A549 (cell line): Measurements from ENCODE around the gene BCKDK. TPM values are rescaled to one million over a fixed set of nuclear protein-coding genes. Genes with fewer than 3 reads are reported as not detected.

ENCODE experiments used
- ATAC-seq, 2 experiments: fragments of 200-7000 bp in 1 of 2; fragments of >200 bp in 1 of 2; cut with Nextera tagmentation in 1 of 2; cut with Tn5 transposase in 1 of 2; 3 replicates each; pipeline versions ENCODE4 v1.8.0 to v1.9.1; 2018 to 2020; ENCODE audit warnings: mild to moderate bottlenecking in 1 of 2, moderate library complexity in 1 of 2
- CTCF ChIA-PET: fragments of 300-600 bp; sonication (Branson Sonifier 250); formaldehyde crosslinking; extraction: SDS; loops from one replicate; lab custom pipeline; 2021; ENCODE audit warnings: antibody characterized with exemption, inconsistent platforms; lab: Yijun Ruan, JAX
- POLR2A ChIA-PET: fragments of 350-600 bp; formaldehyde crosslinking; extraction: SDS; loops from one replicate; lab custom pipeline; 2021; ENCODE audit warnings: antibody characterized with exemption, inconsistent platforms; lab: Yijun Ruan, JAX
- DNase-seq, 2 experiments: peaks; one replicate each; pipeline versions ENCODE4 v3.0.0 to v3.0.0-alpha.2; 2011 to 2016; ENCODE audit warnings: low read depth in 1 of 2, low spot score in 1 of 2
- FAIRE-seq: peaks from 2 replicates; lab custom pipeline; 2011; peaks lifted over from hg19 to GRCh38; lab: Jason Lieb, UNC
- H3K27ac ChIP-seq, 2 experiments: fragments of >200 bp; sonication (Bioruptor Twin); formaldehyde crosslinking; 3 replicates each; pipeline ENCODE4 v1.5.1; 2016 to 2017
- H3K4me1 ChIP-seq: fragments of >200 bp; sonication (Bioruptor Twin); formaldehyde crosslinking; 3 replicates; pipeline ENCODE4 v1.6.1; 2016
- H3K4me2 ChIP-seq: fragments of >200 bp; sonication (Bioruptor Twin); formaldehyde crosslinking; 3 replicates; pipeline ENCODE4 v1.6.1; 2016
- H3K4me3 ChIP-seq: fragments of >200 bp; sonication (Bioruptor Twin); formaldehyde crosslinking; 3 replicates; pipeline ENCODE4 v1.5.1; 2016
- H3K9me3 ChIP-seq: fragments of >200 bp; sonication (Bioruptor Twin); formaldehyde crosslinking; 3 replicates; pipeline ENCODE4 v1.6.1; 2016
- CHD4 ChIP-seq: fragments of 200-600 bp; sonication (generic); IDR thresholded peaks from 2 replicates; pipeline ENCODE4 v1.6.1; 2016; ENCODE audit warnings: antibody characterized with exemption, mild to moderate bottlenecking, borderline replicate concordance
- HOXA7 ChIP-seq: fragments of 250-450 bp; sonication (Bioruptor Pico); IDR thresholded peaks from 2 replicates; pipeline ENCODE4 v1.5.0; 2020; ENCODE audit warnings: mild to moderate bottlenecking, moderate library complexity
- HOXB13 ChIP-seq: fragments of 250-450 bp; sonication (Bioruptor Pico); IDR thresholded peaks from 2 replicates; pipeline ENCODE4 v1.5.0; 2020; ENCODE audit warnings: low read depth, mild to moderate bottlenecking, moderate library complexity
- JUNB ChIP-seq: fragments of >200 bp; sonication (Bioruptor Twin); formaldehyde crosslinking; IDR thresholded peaks from 2 replicates; pipeline ENCODE4 v1.6.1; 2016
- MAZ ChIP-seq: fragments of 150-350 bp; IDR thresholded peaks from 2 replicates; pipeline ENCODE4 v1.6.1; 2014; ENCODE audit warnings: antibody characterized with exemption, low read depth, low read length, borderline replicate concordance
- MYC ChIP-seq: IDR thresholded peaks from 2 replicates; pipeline ENCODE4 v1.6.1; 2012; ENCODE audit warnings: mild to moderate bottlenecking, inconsistent platforms, low read length, improper control_type of control experiment, borderline replicate concordance
- NFE2L2 ChIP-seq: fragments of 150-350 bp; conservative IDR thresholded peaks from 2 replicates; pipeline ENCODE4 v1.6.1; 2014; ENCODE audit warnings: low read length
- PHF8 ChIP-seq: fragments of 200-600 bp; sonication (generic); IDR thresholded peaks from 2 replicates; pipeline ENCODE4 v1.6.1; 2016; ENCODE audit warnings: low read depth, mild to moderate bottlenecking, antibody characterized with exemption, moderate library complexity, borderline replicate concordance
- RAD21 ChIP-seq, 2 experiments: fragments of >200 bp in 1 of 2; sonication (Bioruptor Twin) in 1 of 2; formaldehyde crosslinking in 1 of 2; IDR thresholded peaks in 1 of 2; conservative IDR thresholded peaks in 1 of 2; 2 replicates in 1 of 2; 3 replicates in 1 of 2; pipeline ENCODE4 v1.6.1; 2012 to 2018; ENCODE audit warnings: inconsistent platforms in 1 of 2
- RARB ChIP-seq: fragments of 250-450 bp; sonication (Bioruptor Pico); IDR thresholded peaks from 2 replicates; pipeline ENCODE4 v1.8.0; 2021; ENCODE audit warnings: mild to moderate bottlenecking, moderate library complexity
- TP53 ChIP-seq: fragments of 250-450 bp; sonication (Bioruptor Pico); IDR thresholded peaks from 2 replicates; pipeline ENCODE4 v1.5.0; 2021; ENCODE audit warnings: mild to moderate bottlenecking, moderate library complexity
- ZFP36 ChIP-seq: fragments of 450-650 bp; IDR thresholded peaks from 2 replicates; pipeline ENCODE4 v1.6.1; 2014; ENCODE audit warnings: borderline replicate concordance; ENCODE audit not compliant: partially characterized antibody
- ZNF302 ChIP-seq: fragments of 250-450 bp; sonication (Bioruptor Pico); IDR thresholded peaks from 2 replicates; pipeline ENCODE4 v1.9.0; 2021; ENCODE audit warnings: inconsistent platforms, mild to moderate bottlenecking, moderate library complexity
- WGBS: methylation state at CpG from one replicate; pipeline ENCODE4 v1.1.6; 2017; ENCODE audit errors: missing lambda C conversion rate; 5-methylcytosine and 5-hydroxymethylcytosine counted together
- polyA plus RNA-seq, 4 experiments: library from polyadenylated mRNA; depleted of rRNA in 3 of 4; stranded (reverse); fragments of >200 nt; fragmentation: RNase III in 1 of 4; extraction: RNeasy Plus Mini Kit Qiagen cat#74134 plus additional on column Dnase treatment in 1 of 4; gene quantifications; 2 replicates in 3 of 4; 3 replicates in 1 of 4; pipeline ENCODE4 v1.2.3, GENCODE V29; 2011 to 2017
- TF ChIP-seq, protein P1 (sequence below): fragments of 250-450 bp; sonication (Bioruptor Pico); IDR thresholded peaks from 2 replicates; pipeline ENCODE4 v1.5.0; 2020; ENCODE audit warnings: low read depth, mild to moderate bottlenecking, moderate library complexity
- TF ChIP-seq, protein P2 (sequence below): fragments of 250-450 bp; sonication (Bioruptor Pico); IDR thresholded peaks from 2 replicates; pipeline ENCODE4 v1.5.0; 2021; ENCODE audit warnings: mild to moderate bottlenecking, moderate library complexity, borderline replicate concordance
- TF ChIP-seq, protein P3 (sequence below): IDR thresholded peaks from 2 replicates; pipeline ENCODE4 v1.6.1; 2012; ENCODE audit warnings: low read depth, borderline replicate concordance
- TF ChIP-seq, protein P4 (sequence below): fragments of 150-350 bp; IDR thresholded peaks from 2 replicates; pipeline ENCODE4 v1.6.1; 2014; ENCODE audit warnings: low read depth, mild to moderate bottlenecking, low read length

BCKDK gene
- polyA plus RNA-seq, 2 of the 4 experiments (the other 2 are of a cell fraction) = 20.7 to 36.7 TPM

DNA sequence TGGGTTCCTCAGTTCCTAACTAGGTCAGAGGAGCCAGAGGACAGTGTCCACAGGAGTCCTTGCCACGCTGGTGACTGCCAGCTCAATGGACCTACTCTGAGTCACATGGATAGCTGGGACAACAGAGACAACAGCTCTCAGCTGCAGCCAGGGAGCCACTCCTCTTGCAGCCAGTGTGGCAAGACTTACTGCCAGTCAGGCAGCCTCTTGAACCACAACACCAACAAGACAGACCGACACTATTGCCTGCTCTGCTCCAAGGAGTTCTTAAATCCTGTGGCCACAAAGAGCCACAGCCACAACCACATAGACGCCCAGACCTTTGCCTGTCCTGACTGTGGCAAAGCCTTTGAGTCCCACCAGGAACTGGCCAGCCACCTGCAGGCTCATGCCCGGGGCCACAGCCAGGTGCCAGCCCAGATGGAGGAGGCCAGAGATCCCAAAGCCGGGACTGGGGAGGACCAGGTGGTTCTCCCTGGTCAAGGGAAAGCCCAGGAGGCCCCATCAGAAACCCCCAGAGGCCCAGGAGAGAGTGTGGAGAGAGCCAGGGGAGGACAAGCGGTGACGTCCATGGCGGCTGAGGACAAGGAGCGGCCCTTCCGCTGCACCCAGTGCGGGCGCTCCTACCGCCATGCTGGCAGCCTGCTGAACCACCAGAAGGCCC lies 27.3 kb upstream of the BCKDK start:
- H3K9me3 ChIP-seq = no peaks in the 10 kb centered on the region
- H3K4me1 ChIP-seq = no peaks in the 10 kb centered on the region; the same call in 2 of the 3 replicates
- TF ChIP-seq RAD21 (conservative IDR thresholded peaks at IDR 0.05 in 1 of 2, IDR thresholded peaks at IDR 0.05 in 1 of 2) = no peak
- TF ChIP-seq, all 56 proteins: peak for 0
- POLR2A ChIA-PET = interaction anchor here (1.0 kb wide), 1 partner anchor 61 kb away, joined by 3 read pairs; no protein-coding TSS in a partner anchor
- CTCF ChIA-PET = interaction anchor here (1.6 kb wide), 2 partner anchors 31 to 61 kb away, joined by 4 to 5 read pairs; no protein-coding TSS in a partner anchor
- FAIRE-seq (no peak), DNase-seq (no peak), ATAC-seq (no peak)
- H3K4me3 ChIP-seq = no peak overlapping the region
- 94% methylated on average over 12 of the region's 13 CpGs for WGBS
- no peak overlapping the region for H3K4me2 ChIP-seq
- no peak overlapping the region for H3K27ac ChIP-seq

DNA sequence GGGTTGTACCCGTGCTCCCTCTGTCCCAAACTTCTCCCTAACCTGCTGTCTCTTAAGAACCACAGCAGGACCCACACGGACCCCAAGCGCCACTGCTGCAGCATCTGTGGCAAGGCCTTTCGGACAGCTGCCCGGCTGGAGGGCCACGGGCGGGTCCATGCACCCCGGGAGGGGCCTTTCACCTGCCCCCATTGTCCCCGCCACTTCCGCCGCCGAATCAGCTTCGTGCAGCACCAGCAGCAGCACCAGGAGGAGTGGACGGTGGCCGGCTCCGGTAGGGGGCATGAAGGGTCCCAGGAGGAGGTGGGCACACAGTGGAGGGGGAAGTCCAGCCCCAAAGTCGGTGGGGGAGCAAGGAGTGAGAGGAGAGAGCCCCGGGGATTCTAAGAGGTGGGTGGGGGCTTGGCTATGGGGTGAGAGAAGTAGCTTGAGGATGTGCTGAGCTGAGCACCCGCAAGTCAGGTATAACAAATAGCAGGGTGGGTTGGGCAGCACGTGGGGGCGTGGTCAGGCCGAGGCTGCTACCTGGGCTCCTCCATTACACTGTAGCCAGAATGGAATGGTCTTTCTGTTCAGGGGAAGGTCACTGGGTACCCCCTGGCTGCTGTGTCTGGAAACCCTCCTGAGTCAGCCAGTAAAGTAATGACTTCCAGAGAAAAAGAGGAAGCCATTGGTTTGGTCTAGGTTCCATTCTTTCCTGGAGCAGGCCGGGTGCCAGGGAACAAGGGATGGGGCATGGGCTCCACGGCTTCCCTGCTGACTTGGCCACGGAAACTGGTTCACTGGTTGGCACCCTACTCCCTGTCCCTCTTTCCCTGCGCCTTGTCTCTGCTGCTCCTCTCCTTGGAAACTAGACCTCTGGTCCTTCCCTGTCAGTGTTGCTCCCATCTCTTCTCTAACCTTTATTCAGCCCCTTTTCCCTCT lies 26.5 kb upstream of the BCKDK start:
- no peaks in the 10 kb centered on the region for H3K4me1 ChIP-seq
- H3K27ac ChIP-seq = no peak overlapping the region
- no peak for DNase-seq
- no peak overlapping the region for H3K4me2 ChIP-seq
- ChIA-PET CTCF (no interaction called here), POLR2A (interaction anchor here (1.0 kb wide), 1 partner anchor 60 kb away, joined by 3 read pairs; no protein-coding TSS in a partner anchor)
- no peak for ATAC-seq
- TF ChIP-seq CHD4 = no peak
- TF ChIP-seq RARB (CRISPR knock-in tag) = no peak
- TF ChIP-seq, protein P1, sequence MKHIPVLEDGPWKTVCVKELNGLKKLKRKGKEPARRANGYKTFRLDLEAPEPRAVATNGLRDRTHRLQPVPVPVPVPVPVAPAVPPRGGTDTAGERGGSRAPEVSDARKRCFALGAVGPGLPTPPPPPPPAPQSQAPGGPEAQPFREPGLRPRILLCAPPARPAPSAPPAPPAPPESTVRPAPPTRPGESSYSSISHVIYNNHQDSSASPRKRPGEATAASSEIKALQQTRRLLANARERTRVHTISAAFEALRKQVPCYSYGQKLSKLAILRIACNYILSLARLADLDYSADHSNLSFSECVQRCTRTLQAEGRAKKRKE (CRISPR knock-in tag) = no peak
- TF ChIP-seq, protein P2, sequence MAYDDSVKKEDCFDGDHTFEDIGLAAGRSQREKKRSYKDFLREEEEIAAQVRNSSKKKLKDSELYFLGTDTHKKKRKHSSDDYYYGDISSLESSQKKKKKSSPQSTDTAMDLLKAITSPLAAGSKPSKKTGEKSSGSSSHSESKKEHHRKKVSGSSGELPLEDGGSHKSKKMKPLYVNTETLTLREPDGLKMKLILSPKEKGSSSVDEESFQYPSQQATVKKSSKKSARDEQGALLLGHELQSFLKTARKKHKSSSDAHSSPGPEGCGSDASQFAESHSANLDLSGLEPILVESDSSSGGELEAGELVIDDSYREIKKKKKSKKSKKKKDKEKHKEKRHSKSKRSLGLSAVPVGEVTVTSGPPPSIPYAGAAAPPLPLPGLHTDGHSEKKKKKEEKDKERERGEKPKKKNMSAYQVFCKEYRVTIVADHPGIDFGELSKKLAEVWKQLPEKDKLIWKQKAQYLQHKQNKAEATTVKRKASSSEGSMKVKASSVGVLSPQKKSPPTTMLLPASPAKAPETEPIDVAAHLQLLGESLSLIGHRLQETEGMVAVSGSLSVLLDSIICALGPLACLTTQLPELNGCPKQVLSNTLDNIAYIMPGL = no peak
- no peak for TF ChIP-seq JUNB
- TF ChIP-seq TP53 (CRISPR knock-in tag) = no peak
- TF ChIP-seq NFE2L2 = no peak
- TF ChIP-seq, protein P3, sequence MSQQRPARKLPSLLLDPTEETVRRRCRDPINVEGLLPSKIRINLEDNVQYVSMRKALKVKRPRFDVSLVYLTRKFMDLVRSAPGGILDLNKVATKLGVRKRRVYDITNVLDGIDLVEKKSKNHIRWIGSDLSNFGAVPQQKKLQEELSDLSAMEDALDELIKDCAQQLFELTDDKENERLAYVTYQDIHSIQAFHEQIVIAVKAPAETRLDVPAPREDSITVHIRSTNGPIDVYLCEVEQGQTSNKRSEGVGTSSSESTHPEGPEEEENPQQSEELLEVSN = no peak
- no peak for TF ChIP-seq HOXA7
- TF ChIP-seq HOXB13 = no peak
- TF ChIP-seq ZFP36 = no peak
- no peak for TF ChIP-seq ZNF302 (CRISPR knock-in tag)
- TF ChIP-seq MYC = no peak
- no peak for TF ChIP-seq PHF8
- no peak for TF ChIP-seq MAZ
- TF ChIP-seq, protein P4, sequence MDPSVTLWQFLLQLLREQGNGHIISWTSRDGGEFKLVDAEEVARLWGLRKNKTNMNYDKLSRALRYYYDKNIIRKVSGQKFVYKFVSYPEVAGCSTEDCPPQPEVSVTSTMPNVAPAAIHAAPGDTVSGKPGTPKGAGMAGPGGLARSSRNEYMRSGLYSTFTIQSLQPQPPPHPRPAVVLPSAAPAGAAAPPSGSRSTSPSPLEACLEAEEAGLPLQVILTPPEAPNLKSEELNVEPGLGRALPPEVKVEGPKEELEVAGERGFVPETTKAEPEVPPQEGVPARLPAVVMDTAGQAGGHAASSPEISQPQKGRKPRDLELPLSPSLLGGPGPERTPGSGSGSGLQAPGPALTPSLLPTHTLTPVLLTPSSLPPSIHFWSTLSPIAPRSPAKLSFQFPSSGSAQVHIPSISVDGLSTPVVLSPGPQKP = no peak
- FAIRE-seq = no peak
- no peak overlapping the region for H3K4me3 ChIP-seq
- H3K9me3 ChIP-seq = no peaks in the 10 kb centered on the region
- 82% methylated on average over 18 of the region's 26 CpGs for WGBS
